Neural cell (in vitro differentiated cells): ENCODE measurements around the gene CCDC175. TPM values are rescaled to one million over a fixed set of nuclear protein-coding genes. Genes with fewer than 3 reads are reported as not detected.

Experiments used
- H2AFZ ChIP-seq: fragments of 200-600, 300-800 bp; sonication (generic), shearing (Covaris generic); 2 replicates; pipeline ENCODE4 v1.6.0; 2014; ENCODE audit warnings: low read depth, mild to moderate bottlenecking, antibody characterized with exemption, low read length, moderate library complexity
- H3F3A ChIP-seq: fragments of 200-600 bp; shearing (Covaris generic); 2 replicates; pipeline ENCODE4 v1.6.1; 2016; ENCODE audit warnings: mild to moderate bottlenecking, moderate library complexity, mixed read lengths, antibody characterized with exemption, low read length; ENCODE audit not compliant: insufficient read depth, poor library complexity, severe bottlenecking
- H3K27ac ChIP-seq: fragments of 200-600, 300-800 bp; sonication (generic), shearing (Covaris generic); 2 replicates; pipeline ENCODE4 v1.5.1; 2014; ENCODE audit warnings: mild to moderate bottlenecking, low read length, moderate library complexity
- H3K27me3 ChIP-seq: fragments of 300-800, 200-600 bp; sonication (generic), shearing (Covaris generic); 2 replicates; pipeline ENCODE4 v1.6.0; 2014; ENCODE audit warnings: mild to moderate bottlenecking, low read depth, low read length, moderate library complexity; ENCODE audit not compliant: insufficient read depth
- H3K36me3 ChIP-seq: fragments of 300-800, 200-600 bp; sonication (generic), shearing (Covaris generic); 2 replicates; pipeline ENCODE4 v1.5.1; 2014; ENCODE audit warnings: mild to moderate bottlenecking, antibody characterized with exemption, low read length, moderate library complexity; ENCODE audit not compliant: insufficient read depth
- H3K4me2 ChIP-seq: fragments of 300-800, 200-600 bp; sonication (generic), shearing (Covaris generic); 2 replicates; pipeline ENCODE4 v1.6.0; 2014; ENCODE audit warnings: mild to moderate bottlenecking, low read length
- H3K4me3 ChIP-seq: fragments of 300-800, 200-600 bp; sonication (generic), shearing (Covaris generic); 2 replicates; pipeline ENCODE4 v1.5.1; 2014; ENCODE audit warnings: mild to moderate bottlenecking, low read length, moderate library complexity
- H3K79me2 ChIP-seq: fragments of 200-600 bp; shearing (Covaris generic); replicated peaks from 2 replicates; pipeline ENCODE4 v1.6.0; 2014; ENCODE audit warnings: mild to moderate bottlenecking, low read length, moderate library complexity; ENCODE audit not compliant: insufficient read depth
- H3K9ac ChIP-seq: fragments of 300-800, 200-600 bp; sonication (generic), shearing (Covaris generic); 2 replicates; pipeline ENCODE4 v1.6.1; 2016; ENCODE audit warnings: mild to moderate bottlenecking, low read length, mixed read lengths
- H3K9me2 ChIP-seq: fragments of 200-600 bp; shearing (Covaris generic); 2 replicates; pipeline ENCODE4 v1.6.1; 2016; ENCODE audit warnings: mild to moderate bottlenecking, low read length, mixed read lengths; ENCODE audit not compliant: insufficient read depth
- H3K9me3 ChIP-seq: fragments of 200-600, 300-800 bp; sonication (generic), shearing (Covaris generic); 2 replicates; pipeline ENCODE4 v1.6.1; 2016; ENCODE audit warnings: mild to moderate bottlenecking, mixed run types, low read length, moderate library complexity, mixed read lengths
- H4K20me1 ChIP-seq: fragments of 200-600 bp; shearing (Covaris generic); 2 replicates; pipeline ENCODE4 v1.6.1; 2016; ENCODE audit warnings: mild to moderate bottlenecking, mixed run types; ENCODE audit not compliant: insufficient read depth
- CTCF ChIP-seq: fragments of 450-650 bp; IDR thresholded peaks from 2 replicates; pipeline ENCODE4 v1.5.1; 2014; ENCODE audit warnings: antibody characterized with exemption, mild to moderate bottlenecking, moderate library complexity; ENCODE audit not compliant: poor library complexity, severe bottlenecking
- EP300 ChIP-seq: fragments of 450-650 bp; conservative IDR thresholded peaks from 2 replicates; pipeline ENCODE4 v1.6.1; 2014; ENCODE audit warnings: antibody characterized with exemption, mild to moderate bottlenecking, moderate library complexity; ENCODE audit not compliant: poor library complexity, severe bottlenecking
- EZH2 ChIP-seq: fragments of 200-600, 300-800 bp; shearing (Covaris generic), sonication (generic); IDR thresholded peaks from 2 replicates; pipeline ENCODE4 v1.6.1; 2014; ENCODE audit warnings: antibody characterized with exemption, low read length, borderline replicate concordance, mild to moderate bottlenecking; ENCODE audit not compliant: insufficient read depth, poor library complexity, severe bottlenecking
- MXI1 ChIP-seq: fragments of 450-650 bp; conservative IDR thresholded peaks from 2 replicates; pipeline ENCODE4 v1.6.1; 2014; ENCODE audit warnings: antibody characterized with exemption, mild to moderate bottlenecking; ENCODE audit not compliant: poor library complexity, severe bottlenecking
- POLR2AphosphoS5 ChIP-seq: IDR thresholded peaks from 2 replicates; pipeline ENCODE4 v1.6.1; 2012
- RAD21 ChIP-seq: fragments of 450-650 bp; conservative IDR thresholded peaks from 2 replicates; pipeline ENCODE4 v1.6.1; 2014; ENCODE audit warnings: antibody characterized with exemption, mild to moderate bottlenecking, moderate library complexity
- REST ChIP-seq: IDR thresholded peaks from 2 replicates; pipeline ENCODE4 v1.6.1; 2012; ENCODE audit warnings: borderline replicate concordance
- SMC3 ChIP-seq: fragments of 450-650 bp; conservative IDR thresholded peaks from 2 replicates; pipeline ENCODE4 v1.6.1; 2014; ENCODE audit warnings: antibody characterized with exemption, mild to moderate bottlenecking, moderate library complexity; ENCODE audit not compliant: poor library complexity
- TAF1 ChIP-seq: IDR thresholded peaks from 2 replicates; pipeline ENCODE4 v1.6.1; 2012; ENCODE audit warnings: low read depth
- polyA plus RNA-seq: library from polyadenylated mRNA; depleted of rRNA; stranded (reverse); fragments of >200 nt; gene quantifications from 2 replicates; pipeline ENCODE4 v1.2.3, GENCODE V29; 2014

CCDC175 gene
- polyA plus RNA-seq, 1 donor from 2014 or later: 0.11 TPM

GRCh38 chr14:59582845-59583509 is 6.4 kb upstream of the CCDC175 start:
- Histone ChIP-seq H3K36me3 (no peaks in the 10 kb centered on the region), H3K27ac (no peak overlapping the region), H3K9me2 (no peaks in the 10 kb centered on the region), H3K9me3 (no peaks in the 10 kb centered on the region), H3F3A (no peaks in the 10 kb centered on the region), H3K27me3 (no peaks in the 10 kb centered on the region), H3K79me2 (no peaks in the 10 kb centered on the region), H4K20me1 (no peaks in the 10 kb centered on the region), H2AFZ (no peak overlapping the region), H3K4me3 (no peak overlapping the region), H3K4me2 (no peak overlapping the region), H3K9ac (no peak overlapping the region)
- TF ChIP-seq EP300: no peak
- TF ChIP-seq POLR2AphosphoS5: no peak
- TF ChIP-seq SMC3: no peak
- TF ChIP-seq TAF1: no peak
- no peak for TF ChIP-seq RAD21
- no peak for TF ChIP-seq EZH2
- TF ChIP-seq CTCF: no peak
- no peak for TF ChIP-seq MXI1
- TF ChIP-seq REST: no peak

- H3K4me2 ChIP-seq: no peak overlapping the region
- H2AFZ ChIP-seq: no peak overlapping the region
- TF ChIP-seq POLR2AphosphoS5: no peak
- no peak for TF ChIP-seq MXI1
- no peak for TF ChIP-seq RAD21
- no peak for TF ChIP-seq CTCF
- no peak for TF ChIP-seq EP300
- no peak for TF ChIP-seq SMC3
- TF ChIP-seq EZH2: no peak
- TF ChIP-seq REST: no peak
- no peak for TF ChIP-seq TAF1
- no peak overlapping the region for H3K4me3 ChIP-seq
- H3K27ac ChIP-seq: no peak overlapping the region
- H3K9me3 ChIP-seq: no peaks in the 10 kb centered on the region
- H3K9me2 ChIP-seq: no peaks in the 10 kb centered on the region
- no peaks in the 10 kb centered on the region for H3K36me3 ChIP-seq
- H3K27me3 ChIP-seq: no peaks in the 10 kb centered on the region
- H3F3A ChIP-seq: no peaks in the 10 kb centered on the region
- no peaks in the 10 kb centered on the region for H3K79me2 ChIP-seq
- no peak overlapping the region for H3K9ac ChIP-seq
- H4K20me1 ChIP-seq: no peaks in the 10 kb centered on the region
Observed at GRCh38 chr14:59582161-59582560, 5.5 kb upstream of the CCDC175 start.
